IMR-90 (cell line): ENCODE results near the gene SVIL. TPM values are rescaled to one million over a fixed set of nuclear protein-coding genes. Genes with fewer than 3 reads are reported as not detected.
A peak's percentile ranks its signal among the peaks of the same experiment; 100 is the strongest.

Source experiments
- ATAC-seq: fragments of 200-7000 bp; cut with Tn5 transposase; 2 replicates; pipeline ENCODE4 v1.9.1; 2020; ENCODE audit warnings: low read depth, mild to moderate bottlenecking, moderate library complexity
- BruUV-seq: library from RNA; stranded (reverse); fragments of 400-500 nt; replicated peaks from 2 replicates; lab custom pipeline; 2021; lab: Mats Ljungman, UMichigan
- CTCF ChIA-PET: fragments of 300-600 bp; formaldehyde crosslinking; extraction: SDS; loops from one replicate; lab custom pipeline; 2021; ENCODE audit warnings: antibody characterized with exemption; lab: Yijun Ruan, JAX
- POLR2A ChIA-PET: fragments of 300-600 bp; sonication (Branson Sonifier 250); formaldehyde crosslinking; loops from one replicate; lab custom pipeline; 2022; ENCODE audit warnings: antibody characterized with exemption; ENCODE audit not compliant: unreplicated experiment; lab: Charles Lee
- DNase-seq: peaks from one replicate; pipeline ENCODE4 v3.0.0; 2013
- H2AFZ ChIP-seq: replicated peaks from 2 replicates; pipeline ENCODE3; 2013; ENCODE audit warnings: low read length, mild to moderate bottlenecking; ENCODE audit not compliant: poor library complexity
- H2AK5ac ChIP-seq: 2 replicates; pipeline ENCODE4 v1.6.1; 2013; ENCODE audit warnings: low read depth, low read length, inconsistent platforms
- H2AK9ac ChIP-seq: replicated peaks from 2 replicates; pipeline ENCODE3; 2013; ENCODE audit warnings: mild to moderate bottlenecking, low read depth, low read length, moderate library complexity; ENCODE audit not compliant: poor library complexity
- H2BK120ac ChIP-seq: 2 replicates; pipeline ENCODE4 v1.6.1; 2013; ENCODE audit warnings: low read depth, low read length, inconsistent platforms
- H2BK15ac ChIP-seq: 3 replicates; pipeline ENCODE4 v1.6.1; 2013; ENCODE audit warnings: low read depth, low read length, inconsistent platforms
- H2BK20ac ChIP-seq: 2 replicates; pipeline ENCODE4 v1.6.1; 2013; ENCODE audit warnings: low read depth, mild to moderate bottlenecking, inconsistent platforms, low read length, moderate library complexity
- H2BK5ac ChIP-seq: 2 replicates; pipeline ENCODE4 v1.6.1; 2013; ENCODE audit warnings: mild to moderate bottlenecking, low read depth, low read length, inconsistent platforms; ENCODE audit not compliant: poor library complexity, severe bottlenecking
- H3K14ac ChIP-seq: replicated peaks from 2 replicates; pipeline ENCODE4 v1.6.1; 2013; ENCODE audit warnings: low read depth, low read length, inconsistent platforms
- H3K18ac ChIP-seq: 2 replicates; pipeline ENCODE4 v1.6.1; 2013; ENCODE audit warnings: low read depth, low read length, control low read depth
- H3K23ac ChIP-seq: 2 replicates; pipeline ENCODE4 v1.6.1; 2013; ENCODE audit warnings: low read depth, low read length, inconsistent platforms
- H3K27ac ChIP-seq: 2 replicates; pipeline ENCODE4 v1.5.1; 2013; ENCODE audit warnings: mild to moderate bottlenecking, control low read depth, low read length; ENCODE audit not compliant: insufficient read depth
- H3K27me3 ChIP-seq: 2 replicates; pipeline ENCODE4 v1.6.1; 2013; ENCODE audit warnings: low read length; ENCODE audit not compliant: control insufficient read depth, insufficient read depth
- H3K36me3 ChIP-seq: 2 replicates; pipeline ENCODE4 v1.6.1; 2013; ENCODE audit warnings: low read length, mixed read lengths; ENCODE audit not compliant: control insufficient read depth, insufficient read depth
- H3K4ac ChIP-seq: 2 replicates; pipeline ENCODE4 v1.6.1; 2013; ENCODE audit warnings: low read depth, low read length, inconsistent platforms
- H3K4me1 ChIP-seq: 2 replicates; pipeline ENCODE4 v1.6.1; 2013; ENCODE audit warnings: low read length, mixed read lengths; ENCODE audit not compliant: control insufficient read depth, insufficient read depth
- H3K4me2 ChIP-seq: 2 replicates; pipeline ENCODE4 v1.6.1; 2013; ENCODE audit warnings: low read depth, mild to moderate bottlenecking, control low read depth, low read length, moderate library complexity
- H3K4me3 ChIP-seq: 2 replicates; pipeline ENCODE4 v1.5.1; 2013; ENCODE audit warnings: low read depth, mild to moderate bottlenecking, control low read depth, low read length, moderate library complexity; ENCODE audit not compliant: insufficient read depth
- H3K56ac ChIP-seq: 2 replicates; pipeline ENCODE4 v1.6.1; 2013; ENCODE audit warnings: low read length, inconsistent platforms; ENCODE audit not compliant: insufficient read depth; ENCODE audit errors: extremely low read depth
- H3K79me1 ChIP-seq, 2 experiments: 2 replicates each; pipeline ENCODE4 v1.6.1; 2013; ENCODE audit warnings: low read length in 2 of 2, inconsistent platforms in 1 of 2, low read depth in 1 of 2
- H3K9ac ChIP-seq: 2 replicates; pipeline ENCODE4 v1.6.1; 2013; ENCODE audit warnings: low read depth, low read length, control low read depth
- H3K9me1 ChIP-seq: 2 replicates; pipeline ENCODE4 v1.6.1; 2013; ENCODE audit warnings: low read length, inconsistent platforms; ENCODE audit not compliant: insufficient read depth
- H3K9me3 ChIP-seq: 2 replicates; pipeline ENCODE4 v1.6.1; 2013; ENCODE audit warnings: low read length; ENCODE audit not compliant: control insufficient read depth, insufficient read depth
- H4K20me1 ChIP-seq: 2 replicates; pipeline ENCODE4 v1.6.1; 2013; ENCODE audit warnings: low read length, inconsistent platforms; ENCODE audit not compliant: insufficient read depth
- H4K5ac ChIP-seq: 2 replicates; pipeline ENCODE4 v1.6.1; 2013; ENCODE audit warnings: mild to moderate bottlenecking, low read depth, low read length, control low read depth
- H4K8ac ChIP-seq, 2 experiments: 2 replicates each; pipeline ENCODE4 v1.6.1; 2013; ENCODE audit warnings: low read depth in 2 of 2, low read length in 2 of 2, control low read depth in 1 of 2, inconsistent platforms in 1 of 2
- H4K91ac ChIP-seq: 2 replicates; pipeline ENCODE4 v1.6.1; 2013; ENCODE audit warnings: low read depth, low read length, inconsistent platforms; ENCODE audit not compliant: insufficient read depth
- CHD1 ChIP-seq: IDR thresholded peaks from 2 replicates; pipeline ENCODE4 v1.6.1; 2012; ENCODE audit warnings: low read depth, low read length, improper control_type of control experiment
- NFE2L2 ChIP-seq: fragments of 150-350 bp; IDR thresholded peaks from 2 replicates; pipeline ENCODE4 v1.6.1; 2016; ENCODE audit warnings: low read depth, mild to moderate bottlenecking, low read length
- POLR2A ChIP-seq: IDR thresholded peaks from 2 replicates; pipeline ENCODE4 v1.6.1; 2012; ENCODE audit warnings: mild to moderate bottlenecking, low read depth, low read length
- RFX5 ChIP-seq: IDR thresholded peaks from 2 replicates; pipeline ENCODE4 v1.8.0; 2012; ENCODE audit warnings: low read depth, mild to moderate bottlenecking, low read length, moderate library complexity
- WGBS, 2 experiments: methylation state at CpG; one replicate each; pipeline versions ENCODE4 v1.1.5 to v1.1.7; 2013; ENCODE audit warnings: missing lambda C conversion rate in 2 of 2; ENCODE audit not compliant: insufficient read length in 1 of 2; ENCODE audit errors: extremely low coverage in 2 of 2; 5-methylcytosine and 5-hydroxymethylcytosine counted together
- dilution Hi-C: fragments of 300-500 bp; cut with HindIII; formaldehyde crosslinking; loops from one replicate; pipeline ENCODE4 v1.14.3; 2018; ENCODE audit warnings: low sequenced_read_pairs; ENCODE audit not compliant: unreplicated experiment
- in situ Hi-C: fragments of 300-500 bp; cut with MboI; formaldehyde crosslinking; loops from 3 replicates; pipeline ENCODE4 v1.14.3; 2019; ENCODE audit warnings: low sequenced_read_pairs, inconsistent platforms, mixed read lengths
- intact Hi-C: fragments of 100-400 bp; cut with micrococcal nuclease; formaldehyde crosslinking; loops from 2 replicates; pipeline ENCODE4 v1.10.0; 2022
- polyA plus RNA-seq, 3 experiments: library from polyadenylated mRNA; depleted of rRNA; stranded (reverse); fragments of >200 nt; gene quantifications; 2 replicates each; pipeline ENCODE4 v1.2.3, GENCODE V29; 2012; ENCODE audit warnings: low replicate concordance in 1 of 3
- total RNA-seq: library from RNA; depleted of rRNA; stranded (reverse); fragments of >200 nt; gene quantifications from 2 replicates; pipeline ENCODE4 v1.2.3, GENCODE V29; 2012
- TF ChIP-seq, protein P1 (sequence below): fragments of 150-350 bp; IDR thresholded peaks from 2 replicates; pipeline ENCODE4 v1.6.1; 2016; ENCODE audit warnings: low read depth, mild to moderate bottlenecking, low read length, moderate library complexity, borderline replicate concordance
- TF ChIP-seq, protein P2 (sequence below): conservative IDR thresholded peaks from 2 replicates; pipeline ENCODE4 v1.5.1; 2012; ENCODE audit warnings: mild to moderate bottlenecking, low read depth, low read length, improper control_type of control experiment

The SVIL gene
- total and polyA plus RNA-seq, 2 of the 4 experiments (the other 2 are of a cell fraction) = 11.5 to 11.6 TPM

GRCh38 chr10:29535778-29536453 is 98.9 kb downstream of the SVIL start:
- peak overlapping the region; percentile 1; the same call in 1 of the 2 replicates for H3K27ac ChIP-seq
- DNase-seq = no peak
- POLR2A ChIA-PET = no interaction called here
- ATAC-seq = peak; percentile 9; the same call in 1 of the 2 replicates
- in situ Hi-C loops (no loop called here), intact Hi-C loops (loop anchor here (5.0 to 10.0 kb wide), 3 partner anchors 56 to 319 kb away; no protein-coding TSS in a partner anchor), dilution Hi-C loops (no loop called here)
- peak overlapping the region; percentile 6 for H2BK5ac ChIP-seq
- peak overlapping the region in 1 of 2 experiments; percentile 25; a peak in 2 of 4 replicates for H4K8ac ChIP-seq
- no peak overlapping the region for H2AK9ac ChIP-seq
- no peak overlapping the region for H3K9ac ChIP-seq
- peak overlapping the region; percentile 72 for H2AK5ac ChIP-seq
- H3K79me1 ChIP-seq = peaks cover 8 to 68% of the 10 kb centered on the region in 2 experiments; a peak in 3 of 4 replicates
- peaks cover 15% of the 10 kb centered on the region for H3K9me1 ChIP-seq
- no peaks in the 10 kb centered on the region for H3K9me3 ChIP-seq
- TF ChIP-seq, protein P1, sequence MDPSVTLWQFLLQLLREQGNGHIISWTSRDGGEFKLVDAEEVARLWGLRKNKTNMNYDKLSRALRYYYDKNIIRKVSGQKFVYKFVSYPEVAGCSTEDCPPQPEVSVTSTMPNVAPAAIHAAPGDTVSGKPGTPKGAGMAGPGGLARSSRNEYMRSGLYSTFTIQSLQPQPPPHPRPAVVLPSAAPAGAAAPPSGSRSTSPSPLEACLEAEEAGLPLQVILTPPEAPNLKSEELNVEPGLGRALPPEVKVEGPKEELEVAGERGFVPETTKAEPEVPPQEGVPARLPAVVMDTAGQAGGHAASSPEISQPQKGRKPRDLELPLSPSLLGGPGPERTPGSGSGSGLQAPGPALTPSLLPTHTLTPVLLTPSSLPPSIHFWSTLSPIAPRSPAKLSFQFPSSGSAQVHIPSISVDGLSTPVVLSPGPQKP = no peak
- TF ChIP-seq NFE2L2 = no peak
- no peak for TF ChIP-seq RFX5
- TF ChIP-seq, protein P2, sequence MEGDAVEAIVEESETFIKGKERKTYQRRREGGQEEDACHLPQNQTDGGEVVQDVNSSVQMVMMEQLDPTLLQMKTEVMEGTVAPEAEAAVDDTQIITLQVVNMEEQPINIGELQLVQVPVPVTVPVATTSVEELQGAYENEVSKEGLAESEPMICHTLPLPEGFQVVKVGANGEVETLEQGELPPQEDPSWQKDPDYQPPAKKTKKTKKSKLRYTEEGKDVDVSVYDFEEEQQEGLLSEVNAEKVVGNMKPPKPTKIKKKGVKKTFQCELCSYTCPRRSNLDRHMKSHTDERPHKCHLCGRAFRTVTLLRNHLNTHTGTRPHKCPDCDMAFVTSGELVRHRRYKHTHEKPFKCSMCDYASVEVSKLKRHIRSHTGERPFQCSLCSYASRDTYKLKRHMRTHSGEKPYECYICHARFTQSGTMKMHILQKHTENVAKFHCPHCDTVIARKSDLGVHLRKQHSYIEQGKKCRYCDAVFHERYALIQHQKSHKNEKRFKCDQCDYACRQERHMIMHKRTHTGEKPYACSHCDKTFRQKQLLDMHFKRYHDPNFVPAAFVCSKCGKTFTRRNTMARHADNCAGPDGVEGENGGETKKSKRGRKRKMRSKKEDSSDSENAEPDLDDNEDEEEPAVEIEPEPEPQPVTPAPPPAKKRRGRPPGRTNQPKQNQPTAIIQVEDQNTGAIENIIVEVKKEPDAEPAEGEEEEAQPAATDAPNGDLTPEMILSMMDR = no peak
- no peak for TF ChIP-seq POLR2A
- TF ChIP-seq CHD1 = no peak
- H3K56ac ChIP-seq = 0 out of 2 replicates have a peak overlapping the region, but pooled peaks have one; percentile 30
- H3K18ac ChIP-seq = no peak overlapping the region
- CTCF ChIA-PET = interaction anchor here (0.6 to 1.5 kb wide), 4 partner anchors 12 to 39 kb away, joined by 3 to 16 read pairs (median 6); no protein-coding TSS in a partner anchor
- no peak overlapping the region for H4K5ac ChIP-seq
- H3K4me1 ChIP-seq = peaks cover 2% of the 10 kb centered on the region; the same call in 1 of the 2 replicates
- peak overlapping the region; percentile 66 for H3K4me2 ChIP-seq
- BruUV-seq = no TSS peak
- peak overlapping the region; percentile 45 for H2BK120ac ChIP-seq
- H2AFZ ChIP-seq = no peak overlapping the region
- peak overlapping the region; percentile 14; the same call in 1 of the 3 replicates for H2BK15ac ChIP-seq
- H3K36me3 ChIP-seq = peaks cover 7% of the 10 kb centered on the region
- peak overlapping the region; percentile 16; the same call in 1 of the 2 replicates for H3K4me3 ChIP-seq
- peak overlapping the region; percentile 54; the same call in 1 of the 2 replicates for H3K23ac ChIP-seq
- 13% methylated on average over 1 of the region's 7 CpGs; no CpG with 5 or more reads in 1 of the 2 experiments for WGBS, 2 experiments
- peaks cover 20% of the 10 kb centered on the region; the same call in 1 of the 2 replicates for H4K20me1 ChIP-seq
- H3K27me3 ChIP-seq = no peaks in the 10 kb centered on the region
- H3K14ac ChIP-seq = peak overlapping the region; percentile 70
- peak overlapping the region; percentile 77 for H3K4ac ChIP-seq
- no peak overlapping the region for H4K91ac ChIP-seq
- peak overlapping the region; percentile 10; the same call in 1 of the 2 replicates for H2BK20ac ChIP-seq
